Measurements from ENCODE around the gene C2orf76. TPM values are rescaled to one million over a fixed set of nuclear protein-coding genes. Genes with fewer than 3 reads are reported as not detected.
"Not testable (repeated sequence)": the region's sequence is repeated elsewhere in the genome, so short reads cannot be mapped to it uniquely, and the experiment has no call there.

Gene C2orf76
- total RNA-seq, 1 donor from 2014 or later, result 11.0 TPM

GRCh38 chr2:119407430-119408220, 41.0 kb upstream of the C2orf76 start:
- peaks cover 8% of the 10 kb centered on the region for H3K9me3 Mint-ChIP-seq (ENCODE audit: low read depth)
- peak; percentile 94 for TF ChIP-seq CTCF (IDR thresholded peaks at IDR 0.05)
- H3K27ac Mint-ChIP-seq (ENCODE audit: unreplicated experiment), result no peak overlapping the region
- peaks cover 2% of the 10 kb centered on the region for H3K36me3 Mint-ChIP-seq (ENCODE audit: low read depth)
- DNase-seq (ENCODE audit: low spot score), result no peak
- peaks cover 39% of the 10 kb centered on the region for H3K27me3 Mint-ChIP-seq (ENCODE audit: low read depth)
- H3K4me3 Mint-ChIP-seq (ENCODE audit: unreplicated experiment), result no peak overlapping the region
- peaks cover 9% of the 10 kb centered on the region for H3K4me1 Mint-ChIP-seq (ENCODE audit: low read depth)

GRCh38 chr2:119405151-119405550, 38.5 kb upstream of the C2orf76 start:
- Mint-ChIP-seq H3K27ac (ENCODE audit: unreplicated experiment) (no peak overlapping the region), H3K27me3 (ENCODE audit: low read depth) (peaks cover 34% of the 10 kb centered on the region), H3K9me3 (ENCODE audit: low read depth) (peaks cover 3% of the 10 kb centered on the region), H3K36me3 (ENCODE audit: low read depth) (no peaks in the 10 kb centered on the region), H3K4me1 (ENCODE audit: low read depth) (peaks cover 9% of the 10 kb centered on the region), H3K4me3 (ENCODE audit: unreplicated experiment) (no peak overlapping the region)
- TF ChIP-seq CTCF (IDR thresholded peaks at IDR 0.05), result no peak
- no peak for DNase-seq (ENCODE audit: low spot score)

- not testable (repeated sequence) for H3K27ac Mint-ChIP-seq (ENCODE audit: unreplicated experiment); H3K4me1 Mint-ChIP-seq (ENCODE audit: low read depth); H3K4me3 Mint-ChIP-seq (ENCODE audit: unreplicated experiment); DNase-seq (ENCODE audit: low spot score); H3K36me3 Mint-ChIP-seq (ENCODE audit: low read depth); H3K9me3 Mint-ChIP-seq (ENCODE audit: low read depth)
- peaks cover 36% of the 10 kb centered on the region for H3K27me3 Mint-ChIP-seq (ENCODE audit: low read depth)
Observed at GRCh38 chr2:119403618-119404017, 37.0 kb upstream of the C2orf76 start.

GRCh38 chr2:119402645-119403560, 36.3 kb upstream of the C2orf76 start:
- Mint-ChIP-seq H3K27ac (ENCODE audit: unreplicated experiment) (no peak overlapping the region), H3K27me3 (ENCODE audit: low read depth) (peaks cover 40% of the 10 kb centered on the region), H3K36me3 (ENCODE audit: low read depth) (no peaks in the 10 kb centered on the region), H3K9me3 (ENCODE audit: low read depth) (peaks cover 3% of the 10 kb centered on the region), H3K4me1 (ENCODE audit: low read depth) (peaks cover 5% of the 10 kb centered on the region), H3K4me3 (ENCODE audit: unreplicated experiment) (no peak overlapping the region)
- no peak for DNase-seq (ENCODE audit: low spot score)
- no peak for TF ChIP-seq CTCF (IDR thresholded peaks at IDR 0.05)

GRCh38 chr2:119402106-119402505, 35.5 kb upstream of the C2orf76 start:
- Mint-ChIP-seq H3K27ac (ENCODE audit: unreplicated experiment) (no peak overlapping the region), H3K27me3 (ENCODE audit: low read depth) (peaks cover 40% of the 10 kb centered on the region), H3K9me3 (ENCODE audit: low read depth) (peaks cover 3% of the 10 kb centered on the region), H3K36me3 (ENCODE audit: low read depth) (no peaks in the 10 kb centered on the region), H3K4me1 (ENCODE audit: low read depth) (peaks cover 3% of the 10 kb centered on the region), H3K4me3 (ENCODE audit: unreplicated experiment) (no peak overlapping the region)
- TF ChIP-seq CTCF (IDR thresholded peaks at IDR 0.05), result no peak
- no peak for DNase-seq (ENCODE audit: low spot score)
